Karpas-422 (cell line): ENCODE measurements around the gene ITPR1. TPM values are rescaled to one million over a fixed set of nuclear protein-coding genes. Genes with fewer than 3 reads are reported as not detected.

Source experiments
- DNase-seq: peaks from one replicate; pipeline ENCODE4 v3.0.0-alpha.2; 2015
- H2AFZ ChIP-seq: fragments of 200-600 bp; sonication (generic); 2 replicates; pipeline ENCODE4 v1.6.1; 2014; ENCODE audit warnings: antibody characterized with exemption, low read length, mixed read lengths
- H3K27ac ChIP-seq: fragments of 200-600 bp; sonication (generic); 2 replicates; pipeline ENCODE4 v1.5.1; 2014; ENCODE audit warnings: mild to moderate bottlenecking, low read length, moderate library complexity
- H3K27me3 ChIP-seq: fragments of 200-600 bp; sonication (generic); 2 replicates; pipeline ENCODE4 v1.6.1; 2014; ENCODE audit warnings: low read length, mixed read lengths
- H3K36me3 ChIP-seq: fragments of 200-600 bp; sonication (generic); 2 replicates; pipeline ENCODE4 v1.6.1; 2014; ENCODE audit warnings: low read length, mixed read lengths; ENCODE audit not compliant: insufficient read depth
- H3K4me1 ChIP-seq: fragments of 200-600 bp; sonication (generic); 2 replicates; pipeline ENCODE4 v1.6.1; 2014; ENCODE audit warnings: mild to moderate bottlenecking, low read length, mixed read lengths
- H3K4me2 ChIP-seq: fragments of 200-600 bp; sonication (generic); 2 replicates; pipeline ENCODE4 v1.6.1; 2014; ENCODE audit warnings: low read length, low read depth, mild to moderate bottlenecking; ENCODE audit not compliant: poor library complexity, severe bottlenecking
- H3K4me3 ChIP-seq: fragments of 200-600 bp; sonication (generic); 2 replicates; pipeline ENCODE4 v1.5.1; 2014; ENCODE audit warnings: mild to moderate bottlenecking, antibody characterized with exemption, low read length, mixed read lengths
- H3K79me2 ChIP-seq: fragments of 200-600 bp; sonication (generic); 2 replicates; pipeline ENCODE4 v1.6.1; 2014; ENCODE audit warnings: mild to moderate bottlenecking, low read length, mixed read lengths
- H3K9ac ChIP-seq: fragments of 200-600 bp; sonication (generic); 2 replicates; pipeline ENCODE4 v1.6.0; 2014; ENCODE audit warnings: low read length
- H3K9me2 ChIP-seq: fragments of 200-600 bp; sonication (generic), shearing (Covaris generic); replicated peaks from 2 replicates; pipeline ENCODE4 v1.6.0; 2014; ENCODE audit warnings: mild to moderate bottlenecking, low read length, moderate library complexity; ENCODE audit not compliant: insufficient read depth
- H3K9me3 ChIP-seq: fragments of 300-700, 200-600 bp; sonication (generic); 2 replicates; pipeline ENCODE4 v1.6.1; 2014; ENCODE audit warnings: low read length, mixed read lengths
- H4K20me1 ChIP-seq: fragments of 200-600 bp; sonication (generic); 2 replicates; pipeline ENCODE4 v1.6.1; 2014; ENCODE audit warnings: mild to moderate bottlenecking, antibody characterized with exemption, low read length, low read depth; ENCODE audit not compliant: insufficient read depth
- total RNA-seq: library from RNA; depleted of rRNA; stranded (reverse); fragments of >200 nt; shearing (Covaris generic); gene quantifications from 2 replicates; pipeline ENCODE4 v1.2.3, GENCODE V29; 2014; ENCODE audit warnings: low replicate concordance

Gene ITPR1
- total RNA-seq, 1 experiment from 2014 or later, result 18.2 TPM

DNA sequence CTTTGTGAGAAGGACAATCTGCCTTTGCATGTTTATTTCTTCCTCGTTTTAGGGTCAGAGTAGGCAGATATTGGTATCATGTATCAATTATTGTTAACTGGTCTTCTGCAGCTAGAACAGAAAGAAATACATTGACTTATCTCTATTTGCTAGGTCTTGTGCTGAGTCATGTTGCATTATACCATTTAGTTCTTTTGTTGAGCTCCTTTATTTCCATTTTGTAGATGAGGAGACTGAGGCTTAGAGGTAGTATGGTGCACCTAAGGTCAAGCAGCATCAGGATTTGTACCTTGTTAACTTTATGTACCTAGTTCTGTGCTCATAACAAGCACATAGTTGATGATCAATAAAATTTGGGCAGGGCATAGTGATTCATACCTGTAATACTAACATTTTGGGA is 182.6 kb downstream of the ITPR1 start:
- no peak overlapping the region for H3K9ac ChIP-seq
- H3K79me2 ChIP-seq, result no peaks in the 10 kb centered on the region
- H4K20me1 ChIP-seq, result no peaks in the 10 kb centered on the region
- H3K9me2 ChIP-seq, result no peaks in the 10 kb centered on the region
- H3K27me3 ChIP-seq, result no peaks in the 10 kb centered on the region
- no peaks in the 10 kb centered on the region for H3K4me1 ChIP-seq
- no peak overlapping the region for H3K27ac ChIP-seq
- H3K4me2 ChIP-seq, result no peak overlapping the region
- DNase-seq, result no peak
- no peak overlapping the region for H2AFZ ChIP-seq
- H3K9me3 ChIP-seq, result no peaks in the 10 kb centered on the region
- H3K4me3 ChIP-seq, result no peak overlapping the region
- no peaks in the 10 kb centered on the region for H3K36me3 ChIP-seq

DNA sequence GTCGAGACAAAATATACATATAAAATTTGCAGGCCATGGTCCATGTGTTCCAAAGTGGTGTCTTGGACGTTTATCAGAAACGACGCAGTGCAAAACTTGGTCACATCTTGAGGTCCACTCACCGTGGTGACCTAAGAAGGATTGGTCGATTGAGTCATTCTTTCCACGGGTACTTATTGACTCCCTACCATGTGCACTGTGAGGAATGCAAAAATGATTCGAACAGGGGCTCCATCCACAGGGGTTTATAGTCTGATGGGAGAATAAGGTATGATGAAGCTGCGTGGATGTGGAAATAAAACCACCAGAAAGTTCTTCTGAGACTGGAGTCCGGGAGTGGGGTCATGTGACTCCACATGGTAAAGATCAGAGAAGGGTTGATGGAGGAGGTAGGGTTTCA is 185.2 kb downstream of the ITPR1 start:
- H2AFZ ChIP-seq, result no peak overlapping the region
- DNase-seq, result no peak
- H3K27ac ChIP-seq, result no peak overlapping the region
- no peak overlapping the region for H3K9ac ChIP-seq
- no peak overlapping the region for H3K4me3 ChIP-seq
- H3K4me1 ChIP-seq, result no peaks in the 10 kb centered on the region
- H4K20me1 ChIP-seq, result no peaks in the 10 kb centered on the region
- no peaks in the 10 kb centered on the region for H3K9me2 ChIP-seq
- no peaks in the 10 kb centered on the region for H3K79me2 ChIP-seq
- no peaks in the 10 kb centered on the region for H3K36me3 ChIP-seq
- H3K4me2 ChIP-seq, result no peak overlapping the region
- no peaks in the 10 kb centered on the region for H3K27me3 ChIP-seq
- H3K9me3 ChIP-seq, result no peaks in the 10 kb centered on the region

DNA sequence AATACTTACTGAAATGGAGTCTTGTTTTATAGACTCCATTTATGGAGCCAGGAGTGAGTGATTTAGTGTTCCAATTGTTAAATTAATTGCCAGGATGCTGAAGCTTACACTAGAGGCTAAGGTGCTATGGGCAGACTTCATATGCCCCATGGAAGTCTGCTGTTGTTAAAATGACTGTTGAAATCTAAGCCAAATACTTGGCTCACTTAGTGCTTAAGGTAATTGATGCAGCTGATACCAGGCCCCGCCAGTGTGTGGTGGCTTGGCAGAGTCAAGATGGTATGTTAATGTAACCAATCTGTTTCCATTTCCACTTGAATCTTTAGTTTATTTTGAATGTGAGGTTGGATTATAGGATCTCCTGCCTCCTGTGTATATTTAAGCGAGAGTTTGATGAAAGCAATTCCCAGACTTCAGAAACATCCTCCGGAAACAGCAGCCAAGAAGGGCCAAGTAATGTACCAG is 187.1 kb downstream of the ITPR1 start:
- Histone ChIP-seq H3K27ac (no peak overlapping the region), H3K9ac (no peak overlapping the region), H4K20me1 (no peaks in the 10 kb centered on the region), H3K4me1 (no peaks in the 10 kb centered on the region), H3K36me3 (no peaks in the 10 kb centered on the region), H3K9me2 (no peaks in the 10 kb centered on the region), H3K4me3 (no peak overlapping the region), H3K79me2 (no peaks in the 10 kb centered on the region), H2AFZ (no peak overlapping the region), H3K4me2 (no peak overlapping the region), H3K9me3 (no peaks in the 10 kb centered on the region), H3K27me3 (no peaks in the 10 kb centered on the region)
- DNase-seq, result no peak

DNA sequence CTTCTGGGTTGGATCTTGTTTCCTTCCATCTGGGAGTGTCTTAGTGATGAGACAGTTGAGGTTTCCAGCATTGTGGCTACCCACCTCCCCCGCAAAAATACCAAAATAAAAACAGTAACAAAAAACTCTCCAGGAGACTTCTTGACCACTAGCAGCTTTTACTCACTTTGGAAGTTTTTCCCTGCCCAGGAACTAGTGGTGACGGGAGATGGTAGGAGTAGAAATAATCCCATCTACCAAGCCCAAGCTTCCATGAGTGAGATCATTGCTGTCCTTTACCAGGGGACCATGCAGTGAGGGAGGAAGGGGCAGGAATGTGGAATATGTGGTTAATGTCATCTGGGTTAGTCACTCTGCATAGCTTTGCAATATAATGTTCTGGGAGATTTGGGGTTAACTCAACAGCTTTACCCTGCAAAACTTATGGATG is 187.7 kb downstream of the ITPR1 start:
- no peak overlapping the region for H3K4me3 ChIP-seq
- no peak overlapping the region for H3K27ac ChIP-seq
- H3K4me2 ChIP-seq, result no peak overlapping the region
- H3K79me2 ChIP-seq, result no peaks in the 10 kb centered on the region
- H3K9me2 ChIP-seq, result no peaks in the 10 kb centered on the region
- no peak overlapping the region for H3K9ac ChIP-seq
- no peaks in the 10 kb centered on the region for H3K27me3 ChIP-seq
- H2AFZ ChIP-seq, result no peak overlapping the region
- no peaks in the 10 kb centered on the region for H3K9me3 ChIP-seq
- H3K36me3 ChIP-seq, result no peaks in the 10 kb centered on the region
- H3K4me1 ChIP-seq, result no peaks in the 10 kb centered on the region
- no peak for DNase-seq
- no peaks in the 10 kb centered on the region for H4K20me1 ChIP-seq

DNA sequence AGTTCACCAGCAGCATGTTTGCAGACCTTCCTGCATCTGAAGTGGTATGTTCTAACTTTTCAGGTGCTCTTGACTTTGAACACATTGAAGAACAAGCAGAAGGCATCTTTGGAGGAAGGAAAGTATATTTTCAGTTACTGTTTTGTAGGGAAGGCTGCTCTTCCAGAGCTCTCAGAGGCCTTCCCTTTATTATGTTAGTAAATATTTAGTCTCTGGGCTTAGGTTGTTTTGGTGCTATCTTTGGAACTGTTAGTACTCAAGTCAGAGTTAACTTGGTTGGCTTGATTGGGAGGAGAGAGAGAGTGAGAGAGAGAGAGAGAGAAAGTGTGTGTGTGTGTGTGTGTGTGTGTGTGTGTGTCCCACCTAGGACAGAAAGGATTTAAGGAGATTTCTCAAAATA is 188.2 kb downstream of the ITPR1 start:
- Histone ChIP-seq H3K4me2 (no peak overlapping the region), H2AFZ (no peak overlapping the region), H3K9me2 (no peaks in the 10 kb centered on the region), H4K20me1 (no peaks in the 10 kb centered on the region), H3K9me3 (no peaks in the 10 kb centered on the region), H3K4me1 (no peaks in the 10 kb centered on the region), H3K36me3 (no peaks in the 10 kb centered on the region), H3K4me3 (no peak overlapping the region), H3K27me3 (no peaks in the 10 kb centered on the region), H3K79me2 (no peaks in the 10 kb centered on the region), H3K27ac (no peak overlapping the region), H3K9ac (no peak overlapping the region)
- DNase-seq, result no peak

DNA sequence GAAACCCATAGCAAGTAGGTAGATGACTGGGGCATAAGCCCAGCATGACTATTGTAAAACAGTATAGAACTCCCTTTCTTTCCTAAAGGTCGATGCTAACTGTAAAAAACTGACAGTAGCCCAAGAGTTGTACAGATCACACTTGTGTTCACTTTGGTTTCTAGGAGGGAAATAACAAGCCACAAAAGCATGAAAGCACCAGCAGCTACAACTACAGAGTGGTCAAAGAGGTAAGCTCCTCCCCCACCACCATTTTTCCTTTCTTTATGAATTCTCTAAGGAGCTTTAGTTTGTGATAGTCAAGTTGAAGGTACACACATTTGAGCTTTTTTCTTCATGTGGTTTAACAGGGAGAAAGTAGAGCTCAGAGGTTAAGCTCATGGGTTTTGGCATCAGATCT is 191.0 kb downstream of the ITPR1 start:
- H3K36me3 ChIP-seq, result no peaks in the 10 kb centered on the region
- no peaks in the 10 kb centered on the region for H4K20me1 ChIP-seq
- no peaks in the 10 kb centered on the region for H3K4me1 ChIP-seq
- H3K9ac ChIP-seq, result no peak overlapping the region
- H3K27me3 ChIP-seq, result no peaks in the 10 kb centered on the region
- no peaks in the 10 kb centered on the region for H3K79me2 ChIP-seq
- H3K4me3 ChIP-seq, result no peak overlapping the region
- no peaks in the 10 kb centered on the region for H3K9me3 ChIP-seq
- H3K4me2 ChIP-seq, result no peak overlapping the region
- no peak overlapping the region for H2AFZ ChIP-seq
- no peaks in the 10 kb centered on the region for H3K9me2 ChIP-seq
- no peak for DNase-seq
- no peak overlapping the region for H3K27ac ChIP-seq

DNA sequence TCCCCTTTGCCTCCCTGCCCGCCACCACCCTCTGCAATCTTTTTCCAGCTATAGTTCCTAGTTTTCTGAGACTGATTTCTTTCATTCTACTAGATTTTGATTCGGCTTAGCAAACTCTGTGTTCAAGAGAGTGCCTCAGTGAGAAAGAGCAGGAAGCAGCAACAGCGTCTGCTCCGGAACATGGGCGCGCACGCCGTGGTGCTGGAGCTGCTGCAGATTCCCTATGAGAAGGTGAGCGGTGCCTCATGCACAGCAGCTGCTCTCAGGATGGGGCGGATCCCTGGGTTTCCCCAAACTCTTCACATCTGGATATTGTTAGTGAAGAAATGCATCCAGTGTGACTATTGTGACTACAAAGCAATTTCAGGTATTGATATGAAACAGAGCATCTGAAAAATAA is 191.8 kb downstream of the ITPR1 start:
- Histone ChIP-seq H3K9ac (no peak overlapping the region), H3K27ac (no peak overlapping the region), H3K4me1 (no peaks in the 10 kb centered on the region), H3K4me3 (no peak overlapping the region), H3K4me2 (no peak overlapping the region), H3K9me3 (no peaks in the 10 kb centered on the region), H3K9me2 (no peaks in the 10 kb centered on the region), H2AFZ (no peak overlapping the region), H3K27me3 (no peaks in the 10 kb centered on the region), H3K79me2 (no peaks in the 10 kb centered on the region), H4K20me1 (no peaks in the 10 kb centered on the region), H3K36me3 (no peaks in the 10 kb centered on the region)
- DNase-seq, result no peak

DNA sequence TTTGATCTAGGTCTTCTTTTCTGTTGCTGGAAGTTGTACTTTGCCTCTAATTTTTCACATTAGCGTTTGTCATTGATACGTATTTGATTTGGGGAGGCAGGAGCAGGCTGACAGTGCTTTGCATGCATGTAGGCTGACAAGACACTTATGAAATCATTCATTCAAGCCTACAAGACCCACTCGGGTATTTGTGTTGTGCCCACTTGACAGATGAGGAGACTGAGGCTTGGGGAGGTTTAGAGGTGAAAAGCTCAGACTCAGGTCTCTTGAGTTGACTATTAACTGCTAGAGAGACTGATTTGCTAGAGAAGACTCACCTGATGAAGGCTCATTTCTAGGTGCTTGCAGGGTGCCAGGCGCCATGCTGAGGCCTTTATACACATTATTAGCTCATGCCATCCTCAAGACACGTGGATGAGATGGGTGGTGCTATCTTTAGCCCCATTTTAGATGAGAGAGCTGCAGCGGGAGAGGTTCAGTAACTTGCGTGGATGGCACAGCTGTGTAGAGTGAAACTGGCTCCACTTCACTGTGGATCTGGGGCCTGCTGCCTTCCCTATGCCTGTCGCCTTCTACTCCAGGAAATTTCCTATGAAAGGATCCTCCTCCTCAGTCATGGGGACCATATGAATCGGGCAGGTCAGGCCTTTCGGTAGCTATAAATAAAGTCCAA is 192.7 kb downstream of the ITPR1 start:
- Histone ChIP-seq H4K20me1 (no peaks in the 10 kb centered on the region), H3K27ac (no peak overlapping the region), H3K36me3 (no peaks in the 10 kb centered on the region), H3K4me2 (no peak overlapping the region), H3K9me2 (no peaks in the 10 kb centered on the region), H3K27me3 (no peaks in the 10 kb centered on the region), H3K4me3 (no peak overlapping the region), H3K9ac (no peak overlapping the region), H2AFZ (no peak overlapping the region), H3K9me3 (no peaks in the 10 kb centered on the region), H3K79me2 (no peaks in the 10 kb centered on the region), H3K4me1 (no peaks in the 10 kb centered on the region)
- DNase-seq, result no peak
